Left lung (tissue), 10 donors: Measurements from ENCODE around the gene MRC2. TPM values are rescaled to one million over a fixed set of nuclear protein-coding genes. Genes with fewer than 3 reads are reported as not detected.

Source experiments
- ATAC-seq: fragments of 200-7000 bp; cut with Tn5 transposase; one replicate; pipeline ENCODE4 v1.9.1; 2020; ENCODE audit warnings: moderate library complexity
- DNase-seq, 4 donors: peaks; one replicate each; pipeline ENCODE4 v3.0.0-alpha.2; 2013 to 2020
- H3K27ac ChIP-seq, 2 donors: fragments of 200-600 bp; sonication (generic) in 1 of 2; one replicate each; pipeline versions ENCODE4 v1.5.0 to v1.8.0; 2020 to 2021
- H3K27me3 ChIP-seq, 2 donors: fragments of 200-600 bp; sonication (generic) in 1 of 2; one replicate each; pipeline versions ENCODE4 v1.5.0 to v1.8.0; 2020 to 2021
- H3K36me3 ChIP-seq, 2 donors: fragments of 200-600 bp; sonication (generic) in 1 of 2; one replicate each; pipeline versions ENCODE4 v1.5.0 to v1.8.0; 2020 to 2021
- H3K4me1 ChIP-seq, 2 donors: fragments of 200-600 bp; one replicate each; pipeline ENCODE4 v1.8.0; 2021
- H3K4me3 ChIP-seq, 2 donors: fragments of 200-600 bp; sonication (generic) in 1 of 2; one replicate each; pipeline versions ENCODE4 v1.5.0 to v1.8.0; 2020 to 2021; ENCODE audit warnings: mild to moderate bottlenecking in 1 of 2
- H3K9me3 ChIP-seq, 2 donors: fragments of 200-600 bp; sonication (generic) in 1 of 2; one replicate each; pipeline versions ENCODE4 v1.5.0 to v1.8.0; 2020 to 2021
- CTCF ChIP-seq, 2 donors: fragments of 200-600 bp; sonication (generic) in 1 of 2; IDR thresholded peaks; one replicate each; pipeline versions ENCODE4 v1.5.0 to v1.8.0; 2021; ENCODE audit warnings: antibody characterized with exemption in 2 of 2
- intact Hi-C, 2 donors: fragments of 100-400 bp; cut with DNase I; formaldehyde crosslinking; loops; one replicate each; pipeline versions ENCODE4 v1.11.2 to v1.14.2; 2022
- polyA plus RNA-seq, 6 donors: library from polyadenylated mRNA; unstranded; fragments of 120-200 nt; gene quantifications; one replicate each; pipeline ENCODE4 v1.2.1, GENCODE V29; 2013; ENCODE audit not compliant: insufficient read length in 6 of 6
- total RNA-seq, 2 donors: library from RNA; stranded (reverse); fragmentation: NEBNext Ultra II Directional; extraction: Animal tissue kit (Norgen Biotek cat#: 25700); gene quantifications; one replicate each; pipeline ENCODE4 v1.2.1, GENCODE V29; 2021
- donor health status: DM: no; HTN: yes; CAD: no.
- donor health status: DM: no; HTN: no; CAD: no.

The MRC2 gene
- total and polyA plus RNA-seq, 8 donors, result 84.5 to 151 (median 101) TPM

DNA sequence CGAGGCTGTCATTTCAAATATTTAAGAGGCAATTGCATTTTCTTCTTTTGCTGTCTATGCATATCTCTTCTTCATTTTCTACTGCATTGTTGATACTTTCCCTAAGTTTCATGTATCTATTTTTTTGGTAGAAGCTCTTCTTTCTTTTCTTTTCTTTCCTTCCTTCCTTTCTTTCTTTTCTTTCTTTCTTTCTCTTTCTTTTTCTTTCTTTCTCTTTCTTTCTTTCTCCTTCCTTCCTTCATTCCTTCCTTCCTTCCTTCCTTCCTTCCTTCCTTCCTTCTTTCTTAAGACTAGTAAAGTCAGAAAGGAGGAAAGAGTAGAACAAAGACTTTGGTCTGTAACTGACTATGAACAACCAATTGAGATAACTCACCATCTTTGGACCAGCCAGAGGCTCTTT, 33.9 kb downstream of the MRC2 start:
- H3K9me3 ChIP-seq, result peaks cover 0 to 11% of the 10 kb centered on the region in 2 donors
- no peak overlapping the region for H3K4me3 ChIP-seq
- DNase-seq, result no peak
- intact Hi-C loops, result no loop called here
- no peaks in the 10 kb centered on the region for H3K4me1 ChIP-seq
- H3K27ac ChIP-seq, result no peak overlapping the region
- no peak for ATAC-seq
- peaks cover 0 to 4% of the 10 kb centered on the region in 2 donors for H3K36me3 ChIP-seq
- TF ChIP-seq CTCF (IDR thresholded peaks at IDR 0.05), result no peak
- H3K27me3 ChIP-seq, result no peaks in the 10 kb centered on the region

- no peak for DNase-seq
- no peak for TF ChIP-seq CTCF (IDR thresholded peaks at IDR 0.05)
- H3K9me3 ChIP-seq, result peaks cover 0 to 11% of the 10 kb centered on the region in 2 donors
These were observed 35.4 kb downstream of the MRC2 start for GRCh38 chr17:62662855-62663254.

GRCh38 chr17:62663304-62663703, 35.8 kb downstream of the MRC2 start:
- Histone ChIP-seq H3K9me3 (peaks cover 0 to 11% of the 10 kb centered on the region in 2 donors), H3K27ac (no peak overlapping the region), H3K36me3 (peaks cover 0 to 9% of the 10 kb centered on the region in 2 donors), H3K27me3 (no peaks in the 10 kb centered on the region), H3K4me3 (no peak overlapping the region), H3K4me1 (no peaks in the 10 kb centered on the region)
- TF ChIP-seq CTCF (IDR thresholded peaks at IDR 0.05), result no peak
- no peak for DNase-seq
- no peak for ATAC-seq
- intact Hi-C loops, result no loop called here

More at GRCh38 chr17:62662855-62663254, 35.4 kb downstream of the MRC2 start:
- Histone ChIP-seq H3K4me3 (no peak overlapping the region), H3K27ac (no peak overlapping the region), H3K27me3 (no peaks in the 10 kb centered on the region), H3K4me1 (no peaks in the 10 kb centered on the region), H3K36me3 (peaks cover 0 to 9% of the 10 kb centered on the region in 2 donors)
- no peak for ATAC-seq
- intact Hi-C loops, result no loop called here

DNA sequence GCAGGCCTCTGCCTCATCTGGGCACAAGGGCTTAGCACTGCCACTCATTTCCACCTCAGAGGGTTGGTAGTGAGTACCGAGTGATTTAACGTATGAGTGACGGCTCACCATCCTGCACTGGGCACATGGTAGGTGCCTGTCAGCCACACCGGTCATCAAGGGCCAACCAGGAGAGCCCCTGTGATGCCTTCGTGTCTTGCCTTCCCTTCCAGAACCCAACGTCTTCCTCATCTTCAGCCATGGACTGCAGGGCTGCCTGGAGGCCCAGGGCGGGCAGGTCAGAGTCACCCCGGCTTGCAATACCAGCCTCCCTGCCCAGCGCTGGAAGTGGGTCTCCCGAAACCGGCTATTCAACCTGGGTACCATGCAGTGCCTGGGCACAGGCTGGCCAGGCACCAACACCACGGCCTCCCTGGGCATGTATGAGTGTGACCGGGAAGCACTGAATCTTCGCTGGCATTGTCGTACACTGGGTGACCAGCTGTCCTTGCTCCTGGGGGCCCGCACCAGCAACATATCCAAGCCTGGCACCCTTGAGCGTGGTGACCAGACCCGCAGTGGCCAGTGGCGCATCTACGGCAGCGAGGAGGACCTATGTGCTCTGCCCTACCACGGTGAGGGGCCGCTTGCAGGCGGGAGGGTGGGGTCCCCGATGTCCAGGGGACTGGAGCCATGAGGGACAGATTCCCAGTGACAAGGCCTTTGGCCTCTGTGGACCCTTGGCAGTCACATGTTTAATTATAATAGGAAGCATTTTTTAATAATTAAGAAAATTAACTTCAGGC, 37.1 kb downstream of the MRC2 start:
- DNase-seq, result no peak
- Histone ChIP-seq H3K9me3 (peaks cover 0 to 11% of the 10 kb centered on the region in 2 donors), H3K36me3 (peaks cover 0 to 9% of the 10 kb centered on the region in 2 donors), H3K27me3 (no peaks in the 10 kb centered on the region), H3K27ac (no peak overlapping the region), H3K4me3 (no peak overlapping the region), H3K4me1 (no peaks in the 10 kb centered on the region)
- no peak for TF ChIP-seq CTCF (IDR thresholded peaks at IDR 0.05)
- intact Hi-C loops, result no loop called here
- ATAC-seq, result no peak

- Histone ChIP-seq H3K4me1 (no peaks in the 10 kb centered on the region), H3K4me3 (no peak overlapping the region), H3K36me3 (peaks cover 0 to 12% of the 10 kb centered on the region in 2 donors), H3K9me3 (peaks cover 0 to 6% of the 10 kb centered on the region in 2 donors), H3K27ac (no peak overlapping the region), H3K27me3 (no peaks in the 10 kb centered on the region)
- no peak for TF ChIP-seq CTCF (IDR thresholded peaks at IDR 0.05)
- intact Hi-C loops, result no loop called here
- DNase-seq, result no peak
- no peak for ATAC-seq
These were observed 38.1 kb downstream of the MRC2 start for GRCh38 chr17:62665599-62665998.
